NCI-H345 (cell line): ENCODE data around the gene CCDC171.
"Not testable (repeated sequence)": the region's sequence is repeated elsewhere in the genome, so short reads cannot be mapped to it uniquely, and the experiment has no call there.

Source experiments
- DNase-seq: peaks from one replicate; lab custom pipeline; 2025; lab: John Stamatoyannopoulos, UW

The CCDC171 gene

GRCh38 chr9:15553528-15553898, 670 bp downstream of the CCDC171 start:
- no peak for DNase-seq

- DNase-seq, result no peak
Observed at GRCh38 chr9:15570769-15571168, 17.9 kb downstream of the CCDC171 start.

DNA sequence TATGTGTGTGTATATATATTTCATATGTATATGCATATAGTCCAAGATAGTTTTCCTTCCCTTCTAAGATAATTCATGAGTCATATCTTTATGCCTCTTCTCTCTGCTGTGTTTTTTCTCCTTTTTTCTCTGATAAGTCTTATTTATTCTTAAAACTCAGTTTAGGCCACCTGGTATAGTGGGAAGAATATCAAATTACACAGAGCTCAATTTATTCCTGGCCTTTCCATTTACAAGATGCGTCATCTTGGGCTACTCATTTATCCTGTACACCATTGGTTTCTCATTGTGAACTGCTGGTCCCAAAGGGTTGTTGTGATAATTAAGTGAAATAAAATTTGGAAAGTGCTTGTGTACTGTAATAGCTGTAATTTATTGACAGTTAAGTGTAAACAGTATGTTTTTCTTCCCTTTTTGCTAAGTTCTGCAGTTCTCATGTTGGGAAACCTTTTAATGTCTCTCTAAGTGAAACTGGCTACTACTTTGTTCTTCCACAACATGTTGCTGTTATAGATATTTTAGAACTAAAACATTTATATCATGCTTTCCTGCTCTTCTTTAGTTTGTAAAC, 19.4 kb downstream of the CCDC171 start:
- DNase-seq, result no peak

GRCh38 chr9:15576350-15577050, 23.7 kb downstream of the CCDC171 start:
- no peak for DNase-seq

GRCh38 chr9:15578714-15579113, 25.9 kb downstream of the CCDC171 start:
- no peak for DNase-seq

- DNase-seq, result no peak
Observed at GRCh38 chr9:15584379-15584778, 31.5 kb downstream of the CCDC171 start.

DNA sequence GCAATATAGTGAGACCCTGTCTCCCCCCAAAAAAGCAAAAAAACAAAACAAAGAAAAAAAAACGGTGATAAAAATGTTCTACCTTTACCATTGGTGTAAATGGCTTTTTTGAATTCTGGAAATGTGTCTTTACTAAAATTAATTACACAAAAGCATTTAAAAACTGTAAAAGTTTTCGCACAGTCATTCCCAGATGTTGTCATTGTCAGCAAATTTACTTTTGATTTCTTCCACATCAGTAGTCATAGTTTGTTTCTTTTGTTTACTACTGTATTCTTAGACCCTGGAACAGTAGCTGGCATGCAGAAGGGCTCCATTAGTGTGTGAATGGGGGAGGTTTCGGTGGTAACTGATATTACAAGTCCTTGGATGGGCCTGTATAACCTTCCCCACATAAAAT, 39.5 kb downstream of the CCDC171 start:
- no peak for DNase-seq

DNA sequence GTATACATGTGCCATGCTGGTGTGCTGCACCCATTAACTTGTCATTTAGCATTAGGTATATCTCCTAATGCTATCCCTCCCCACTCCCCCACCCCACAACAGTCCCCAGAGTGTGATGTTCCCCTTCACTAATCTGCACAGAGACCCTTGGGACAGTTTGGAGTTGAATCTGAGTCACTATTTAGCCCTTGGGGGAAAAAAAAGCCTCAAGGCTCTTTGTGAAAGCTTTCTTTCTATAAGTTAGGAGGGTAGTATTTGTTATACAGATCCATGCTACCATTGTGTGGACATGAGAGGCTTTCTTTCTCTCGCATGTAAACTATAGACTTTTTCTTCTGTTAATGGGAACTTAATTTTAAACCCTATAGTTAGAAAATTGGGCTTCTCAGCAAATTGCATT, 40.1 kb downstream of the CCDC171 start:
- DNase-seq, result not testable (repeated sequence)

DNA sequence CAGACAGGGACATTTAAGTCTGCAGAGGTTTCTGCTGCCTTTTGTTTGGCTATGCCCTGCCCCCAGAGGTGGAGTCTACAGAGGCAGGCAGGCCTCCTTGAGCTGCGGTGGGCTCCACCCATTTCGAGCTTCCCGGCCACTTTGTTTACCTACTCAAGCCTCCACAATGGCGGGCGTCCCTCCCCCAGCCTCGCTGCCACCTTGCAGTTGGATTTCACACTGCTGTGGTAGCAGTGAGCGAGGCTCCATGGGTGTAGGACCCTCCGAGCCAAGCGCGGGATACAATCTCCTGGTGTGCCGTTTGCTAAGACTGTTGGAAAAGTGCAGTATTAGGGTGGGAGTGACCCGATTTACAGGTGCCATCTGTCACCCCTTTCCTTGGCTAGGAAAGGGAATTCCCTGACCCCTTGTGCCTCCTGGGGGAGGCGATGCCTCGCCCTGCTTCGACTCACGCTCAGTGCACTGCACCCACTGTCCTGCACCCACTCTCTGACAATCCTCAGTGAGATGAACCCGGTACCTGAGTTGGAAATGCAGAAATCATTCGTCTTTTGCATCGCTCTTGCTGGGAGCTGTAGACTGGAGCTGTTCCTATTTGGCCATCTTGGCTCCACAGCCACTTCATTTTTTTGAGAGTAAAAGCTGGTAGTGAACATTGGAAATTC, 48.0 kb downstream of the CCDC171 start:
- not testable (repeated sequence) for DNase-seq

GRCh38 chr9:15606643-15607472, 54.0 kb downstream of the CCDC171 start:
- peak; percentile 67 for DNase-seq

GRCh38 chr9:15612962-15613361, 60.1 kb downstream of the CCDC171 start:
- DNase-seq, result no peak

DNA sequence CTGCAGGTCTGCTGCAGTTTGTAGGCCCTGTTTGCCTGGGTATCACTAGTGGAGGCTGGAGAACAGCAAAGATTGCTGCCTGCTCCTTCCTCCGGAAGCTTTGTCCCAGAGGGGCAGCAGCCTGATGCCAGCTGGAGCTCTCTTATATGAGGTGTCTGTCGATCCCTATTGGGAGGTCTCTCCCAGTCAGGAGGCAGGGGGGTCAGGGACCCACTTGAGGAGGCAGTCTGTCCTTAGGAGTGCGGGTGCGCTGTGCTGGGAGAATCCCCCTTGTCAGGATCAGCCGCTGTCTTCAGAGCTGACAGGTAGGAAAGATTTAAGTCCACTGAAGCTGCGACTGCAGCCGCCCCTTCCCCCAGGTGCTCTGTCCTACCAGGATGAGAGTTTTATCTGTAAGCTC, 64.9 kb downstream of the CCDC171 start:
- DNase-seq, result no peak

DNA sequence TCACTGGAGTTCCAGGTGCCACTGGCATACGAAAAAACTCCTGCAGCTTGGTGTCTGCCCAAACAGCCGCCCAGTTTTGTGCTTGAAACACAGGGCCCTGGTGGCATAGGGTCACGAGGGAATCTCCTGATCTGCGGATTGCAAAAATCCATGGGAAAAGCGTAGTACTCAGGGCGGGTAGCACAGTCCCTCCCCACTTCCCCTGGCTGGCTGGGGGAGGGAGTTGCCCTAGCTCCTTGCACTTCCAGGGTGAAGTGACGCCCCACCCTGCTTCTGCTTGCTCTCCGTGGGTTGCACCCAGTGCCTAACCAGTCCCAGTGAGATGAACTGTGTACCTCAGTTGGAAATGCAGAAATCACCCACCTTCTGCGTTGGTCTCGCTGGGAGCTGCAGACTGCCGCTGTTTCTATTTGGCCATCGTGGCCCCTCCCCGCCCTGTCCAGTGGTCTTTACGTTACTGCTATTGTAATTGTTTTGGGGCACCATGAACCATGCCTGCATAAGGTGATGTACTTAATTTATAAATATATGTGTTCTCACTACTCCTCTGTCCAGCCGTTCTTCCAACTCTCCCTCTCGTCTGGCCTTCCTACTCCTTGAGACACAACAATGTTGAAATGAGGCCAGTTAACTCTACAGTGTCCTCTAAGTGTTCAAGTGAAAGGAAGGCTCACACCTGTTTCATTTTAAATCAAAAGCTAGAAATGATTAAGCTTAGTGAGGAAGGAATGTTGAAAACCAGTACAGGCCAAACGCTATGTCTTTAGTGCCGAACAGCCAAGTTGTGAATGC, 65.9 kb downstream of the CCDC171 start:
- no peak for DNase-seq

- DNase-seq, result no peak
Observed at GRCh38 chr9:15622318-15622971, 69.6 kb downstream of the CCDC171 start.

DNA sequence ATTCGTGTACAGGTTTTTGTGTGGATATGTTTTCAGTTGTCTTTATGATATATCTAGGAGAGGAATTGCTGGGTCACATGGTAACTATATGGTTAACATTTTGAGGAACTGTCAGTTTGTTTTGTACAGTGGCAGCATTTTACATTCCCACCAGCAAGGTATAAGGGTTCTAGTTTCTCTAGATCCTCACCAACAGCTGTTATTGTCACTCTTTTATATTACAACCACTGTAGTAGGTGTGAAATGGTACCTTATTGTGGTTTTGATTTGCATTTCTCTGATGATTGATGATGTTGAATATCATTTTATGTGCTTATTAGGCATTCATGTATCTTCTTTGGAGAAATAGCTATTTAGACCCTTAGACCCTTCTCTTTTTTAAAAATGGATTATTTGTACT, 82.9 kb downstream of the CCDC171 start:
- DNase-seq, result no peak

- DNase-seq, result no peak
Observed at GRCh38 chr9:15640121-15640520, 87.3 kb downstream of the CCDC171 start.

GRCh38 chr9:15641291-15641690, 88.4 kb downstream of the CCDC171 start:
- DNase-seq, result no peak

DNA sequence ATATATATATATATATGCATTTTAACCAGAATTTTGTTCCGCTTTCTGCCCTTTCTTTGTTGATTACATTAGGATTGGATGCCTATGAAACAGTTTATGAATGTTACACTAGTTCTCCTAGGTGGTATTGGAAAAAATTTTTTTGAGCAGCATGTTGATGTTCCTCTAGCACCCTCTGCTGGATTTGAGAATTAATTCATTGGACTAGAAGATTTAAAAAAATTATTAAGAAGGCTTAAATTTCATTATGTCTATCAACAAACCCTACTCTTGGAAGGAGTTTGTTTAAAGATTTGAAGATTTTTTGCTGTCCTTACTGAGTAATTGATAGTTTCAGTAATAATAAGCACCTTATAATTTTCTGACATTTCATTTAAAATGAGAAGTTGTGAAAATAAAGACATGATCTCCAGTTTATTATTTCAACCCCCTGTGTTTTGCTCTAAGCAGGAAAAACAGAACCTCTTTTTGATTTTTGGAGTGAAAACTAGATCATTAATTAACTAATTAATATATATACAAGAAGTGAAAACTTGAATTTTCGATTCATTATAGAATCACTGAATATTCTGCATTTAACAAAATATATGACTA, 89.6 kb downstream of the CCDC171 start:
- peak; percentile 36 for DNase-seq

DNA sequence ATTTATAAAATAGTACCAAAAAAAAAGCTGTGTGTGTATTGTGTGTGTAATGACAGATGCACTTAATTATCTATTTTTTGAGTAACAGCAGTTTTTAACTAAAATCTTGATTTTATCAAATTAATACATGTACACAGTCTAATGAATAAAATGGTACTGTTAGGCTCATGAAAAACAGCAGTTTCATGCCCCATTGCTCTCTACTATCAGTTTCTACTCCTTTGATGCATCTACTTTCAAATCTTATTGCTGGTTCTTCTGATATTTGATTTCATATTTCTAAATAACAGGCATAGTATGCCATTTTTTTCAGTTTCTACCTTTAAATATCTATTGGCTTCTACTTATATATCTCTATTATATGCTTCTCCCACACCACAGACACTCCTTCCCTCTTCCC, 117.4 kb downstream of the CCDC171 start:
- no peak for DNase-seq

DNA sequence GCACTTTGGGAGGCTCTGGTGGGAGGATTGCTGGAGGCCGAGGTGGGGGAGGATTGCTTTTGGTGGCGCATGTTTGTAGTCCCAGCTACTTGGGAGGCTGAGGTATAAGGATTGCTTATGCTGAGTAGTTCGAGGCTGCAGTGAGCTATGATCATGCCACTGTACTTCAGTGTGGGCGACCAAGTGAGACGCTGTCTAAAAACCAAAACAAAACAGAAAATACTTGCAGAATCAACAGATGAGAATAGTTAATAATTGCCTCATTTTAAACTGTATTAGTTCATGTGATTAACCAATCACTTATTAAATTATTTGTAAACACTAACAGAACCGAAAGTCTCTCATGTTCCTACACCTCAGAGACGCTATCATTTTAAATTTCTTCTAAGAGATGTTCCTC, 118.1 kb downstream of the CCDC171 start:
- no peak for DNase-seq

- no peak for DNase-seq
Observed at GRCh38 chr9:15693701-15694100, 140.9 kb downstream of the CCDC171 start.
